Renal cortical epithelial cell (primary cell): Measurements from ENCODE around the gene COX10. TPM values are rescaled to one million over a fixed set of nuclear protein-coding genes. Genes with fewer than 3 reads are reported as not detected.
A peak's percentile ranks its signal among the peaks of the same experiment; 100 is the strongest.
"Not testable (repeated sequence)": the region's sequence is repeated elsewhere in the genome, so short reads cannot be mapped to it uniquely, and the experiment has no call there.

Source experiments
- DNase-seq: peaks from one replicate; pipeline ENCODE4 v3.0.0-alpha.2; 2011; ENCODE audit warnings: low read depth
- total RNA-seq: library from RNA; depleted of rRNA; stranded (reverse); fragments of >200 nt; gene quantifications from 2 replicates; pipeline ENCODE4 v1.2.3, GENCODE V29; 2014

COX10 gene
- 14.8 and 19.1 TPM in 2 replicates for total RNA-seq

DNA sequence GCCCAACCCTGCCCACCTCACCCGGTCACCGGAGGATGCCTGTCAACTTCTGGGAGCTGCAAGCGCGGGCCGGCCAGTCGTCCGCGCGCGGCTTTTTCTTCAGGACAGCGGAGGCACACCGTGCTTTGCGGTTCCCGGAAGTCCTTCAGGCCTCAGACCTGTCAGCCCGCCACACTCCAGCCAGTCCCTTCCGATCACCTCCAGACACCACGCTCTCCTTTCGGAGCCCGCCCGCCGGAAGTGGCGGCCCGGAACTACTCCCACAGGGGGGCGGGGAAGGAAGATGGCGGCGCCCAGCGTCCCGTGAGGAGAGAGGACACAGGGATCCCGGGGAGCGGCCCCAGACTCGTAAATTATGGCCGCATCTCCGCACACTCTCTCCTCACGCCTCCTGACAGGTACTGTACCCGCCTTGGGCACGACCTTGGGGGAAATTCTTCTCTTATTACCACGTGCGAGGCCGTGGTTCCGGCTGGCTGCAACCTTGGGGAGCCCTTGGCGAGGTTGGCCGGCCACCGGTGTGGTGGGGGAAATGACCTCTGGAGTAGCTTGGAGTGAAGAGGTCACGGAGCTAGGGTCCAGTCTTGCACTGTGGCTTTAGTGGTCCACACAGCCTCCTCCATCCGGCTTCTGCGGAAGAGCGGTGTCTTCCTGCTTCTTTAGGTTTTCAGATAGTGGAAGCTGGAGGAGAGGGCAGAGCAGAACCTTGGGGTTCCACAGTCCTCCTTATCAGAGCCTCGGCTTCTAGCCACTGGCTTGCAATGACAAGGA is at the start of gene COX10:
TSS of gene COX10 (plus strand) at position 254 of the 771 bp plus-strand sequence. CDS start at position 356, 102 bp downstream.
- peak; percentile 71 for DNase-seq

DNA sequence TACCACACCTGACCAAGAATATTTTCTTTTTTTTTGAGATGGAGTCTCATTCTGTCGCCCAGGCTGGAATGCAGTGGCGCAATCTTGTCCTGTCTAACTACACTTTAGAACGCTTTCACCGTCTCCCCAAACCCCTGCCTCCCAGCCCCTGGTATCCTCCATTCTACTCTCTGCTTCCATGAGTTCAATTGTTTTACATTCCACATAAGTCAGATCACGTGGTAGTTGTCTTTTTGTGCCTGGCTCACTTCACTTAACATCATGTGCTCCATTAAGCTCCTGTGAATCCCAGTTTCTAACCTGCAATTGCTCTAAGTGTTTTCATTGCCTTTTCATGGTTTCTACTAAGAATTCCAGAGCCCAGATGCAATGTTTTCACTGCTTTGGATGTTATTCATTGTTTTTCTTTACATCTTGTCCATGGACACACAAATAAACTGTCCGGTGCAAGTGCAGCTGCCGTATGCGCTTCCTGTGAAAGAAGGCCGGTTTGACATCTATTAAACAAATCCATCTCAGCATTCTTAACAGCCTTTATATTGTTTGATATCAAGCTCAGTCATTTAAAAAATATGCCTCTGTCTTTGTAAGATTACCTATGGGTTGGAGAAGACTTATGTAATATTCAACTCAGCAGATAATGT is 47.5 kb upstream of the COX10 start:
- DNase-seq, result not testable (repeated sequence)

DNA sequence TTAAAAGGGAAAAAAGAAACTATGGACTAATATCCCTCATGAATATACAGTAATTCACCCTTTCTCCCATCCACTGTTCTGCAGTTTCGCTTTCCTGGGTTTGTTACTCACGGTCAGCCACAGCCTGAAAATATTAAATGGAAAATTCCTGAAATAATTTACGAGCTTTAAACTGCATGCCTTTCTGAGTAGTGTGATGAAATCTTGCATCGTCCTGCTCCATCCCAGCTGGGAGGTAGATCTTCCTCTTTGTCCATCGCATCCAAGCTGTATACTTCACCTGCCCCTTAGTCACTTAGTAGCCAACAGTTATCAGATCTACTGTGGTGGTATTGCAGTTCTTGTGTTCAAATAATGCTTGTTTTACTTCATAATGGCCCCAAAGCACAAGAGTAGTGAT is 39.5 kb upstream of the COX10 start:
- DNase-seq, result not testable (repeated sequence)

DNA sequence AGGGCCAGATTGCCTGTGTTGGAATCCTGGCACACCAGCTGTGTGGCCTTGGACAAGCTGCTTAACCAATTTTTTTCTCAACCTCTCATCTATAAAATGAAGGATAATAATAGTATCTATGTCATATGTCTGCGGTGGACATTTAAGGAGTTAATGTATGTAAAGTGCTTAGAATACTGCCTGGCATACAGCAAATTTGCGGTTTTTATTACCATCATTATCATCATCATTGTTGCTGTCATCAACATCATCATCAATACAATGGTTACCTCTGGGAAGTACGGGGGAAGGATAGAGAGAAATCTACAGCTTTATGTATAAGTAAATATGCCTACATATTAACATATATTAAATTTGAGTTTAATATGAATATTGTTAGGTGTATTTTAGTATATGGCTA is 37.1 kb upstream of the COX10 start:
- DNase-seq, result no peak

DNA sequence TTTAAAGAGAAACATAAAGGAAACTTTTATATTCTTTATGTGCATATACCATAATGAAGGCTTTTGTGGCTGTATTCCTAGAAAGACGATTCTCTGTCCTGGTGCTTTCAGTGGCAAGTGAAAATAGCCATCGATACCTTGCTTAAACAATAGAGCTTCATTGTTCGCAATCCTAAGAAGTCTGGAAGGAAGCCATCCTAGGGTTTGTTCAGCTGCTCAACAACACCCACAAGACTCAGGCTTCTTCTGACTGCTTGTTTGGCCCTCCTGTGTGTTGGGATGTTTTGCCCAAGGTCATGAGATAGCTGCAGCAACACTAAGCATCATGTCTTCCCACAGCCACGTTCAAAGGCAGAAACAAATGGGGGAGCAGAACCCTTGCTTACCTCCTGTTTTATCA is 36.1 kb upstream of the COX10 start:
- DNase-seq, result no peak

DNA sequence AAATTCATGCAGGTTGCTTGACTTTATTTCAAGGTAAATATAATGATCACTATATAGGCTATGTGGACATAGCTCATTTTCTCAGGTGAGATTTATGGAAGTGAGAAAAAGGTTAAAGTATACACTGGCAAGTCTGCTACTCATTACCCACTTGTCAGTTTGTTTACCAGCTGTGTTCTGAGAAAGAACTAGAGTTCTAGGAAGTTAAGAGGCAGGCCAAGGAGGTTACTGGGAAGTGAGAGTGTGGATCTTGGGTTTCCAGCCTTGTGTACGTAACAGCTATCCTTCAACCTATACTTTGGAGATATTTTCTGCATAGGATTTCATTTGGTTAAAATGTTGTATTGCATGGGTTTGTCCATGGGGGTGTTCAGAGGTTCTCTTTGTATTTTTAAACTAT is 31.9 kb upstream of the COX10 start:
- DNase-seq, result no peak

DNA sequence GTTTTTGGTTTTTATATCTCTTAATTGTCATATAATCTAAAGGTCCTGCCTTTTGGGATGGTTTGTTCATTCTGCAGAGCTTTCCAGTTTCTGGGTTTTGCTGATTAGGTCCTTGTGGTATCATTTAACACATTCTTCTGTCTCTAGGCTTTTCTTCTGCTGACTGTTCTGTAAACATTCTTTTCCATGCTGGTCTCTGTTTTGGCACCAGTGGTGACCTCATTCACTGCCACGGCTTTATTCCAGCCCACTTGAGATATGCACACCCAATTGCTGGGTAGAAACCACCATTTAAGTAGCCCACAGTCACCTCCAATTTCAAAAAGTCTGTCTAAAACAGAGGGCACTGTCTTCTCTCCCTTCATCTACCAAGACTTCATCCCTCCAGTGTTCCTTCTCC is 31.1 kb upstream of the COX10 start:
- DNase-seq, result peak; percentile 4

DNA sequence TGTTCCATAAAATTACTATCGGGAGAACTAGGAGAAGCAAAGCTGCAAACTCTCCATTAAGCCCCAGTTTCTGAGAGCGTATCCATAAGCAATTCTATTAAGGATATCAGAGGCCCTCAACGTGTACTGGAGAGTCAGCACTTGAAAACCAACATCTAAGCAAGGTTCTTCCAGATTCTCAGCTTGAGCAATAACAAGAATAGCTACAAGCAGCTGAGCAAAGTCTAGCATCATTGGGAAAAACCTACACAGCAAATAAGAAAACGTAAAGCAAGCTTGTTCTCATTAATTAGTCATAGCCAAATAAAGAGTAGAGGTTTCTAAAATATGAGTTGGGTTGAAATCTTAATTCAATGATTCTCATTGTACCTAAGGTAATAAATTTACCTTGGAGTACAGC is 26.9 kb upstream of the COX10 start:
- DNase-seq, result no peak

DNA sequence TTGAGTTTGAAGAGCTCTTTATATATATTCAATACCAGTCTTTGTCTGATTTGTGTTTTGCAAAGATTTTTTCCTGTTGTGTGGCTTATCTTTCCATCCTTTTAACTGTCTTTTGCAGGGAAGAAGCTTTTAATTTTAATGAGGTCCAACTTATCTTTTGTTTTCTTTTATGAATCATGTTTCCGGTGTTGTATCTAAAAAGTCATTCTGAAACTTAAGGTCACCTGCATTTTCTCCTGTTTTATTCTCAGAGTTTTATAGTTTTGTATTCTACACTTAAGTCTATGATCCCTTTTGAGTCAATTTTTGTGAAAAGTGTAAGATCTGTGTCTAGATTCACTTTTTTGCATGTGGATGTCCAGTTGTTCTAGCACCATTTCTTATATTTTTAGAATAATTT is 24.6 kb upstream of the COX10 start:
- no peak for DNase-seq

DNA sequence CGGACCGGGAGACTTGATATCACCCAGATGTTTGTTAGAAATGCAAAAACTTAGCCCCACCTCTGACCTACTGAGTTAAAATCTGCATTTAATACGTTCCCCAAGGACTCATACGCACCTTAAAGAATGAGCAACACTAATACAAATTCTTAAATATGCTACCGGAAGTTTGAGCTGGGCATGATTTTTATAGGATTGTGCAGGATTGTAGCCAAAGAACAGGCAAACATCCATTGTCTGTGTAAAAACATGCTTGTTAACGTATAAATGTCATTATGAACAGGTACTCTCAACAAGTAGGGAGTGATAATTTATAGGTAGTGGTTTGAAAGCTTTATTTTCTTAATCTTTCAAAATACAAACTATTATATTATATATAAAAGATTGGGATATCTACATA is 22.3 kb upstream of the COX10 start:
- DNase-seq, result no peak

DNA sequence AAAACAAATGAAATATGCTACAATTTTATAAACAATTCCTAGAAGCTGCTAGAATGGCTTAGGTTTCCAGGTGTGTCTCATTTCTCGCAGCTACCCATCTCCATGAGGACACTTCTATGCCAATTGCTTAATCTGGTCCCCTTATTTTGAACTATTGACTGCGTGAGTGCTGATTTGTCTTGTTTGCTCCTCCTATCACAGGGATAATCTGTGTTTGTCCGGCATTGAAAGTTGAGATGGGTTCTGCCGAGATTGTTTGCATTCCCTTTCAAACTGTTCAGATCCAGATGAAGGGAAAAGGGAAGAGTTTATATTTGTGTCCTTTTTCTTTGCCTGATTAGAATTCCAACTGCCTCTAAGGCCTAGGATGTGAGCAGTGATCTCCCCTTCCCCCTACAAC is 21.7 kb upstream of the COX10 start:
- no peak for DNase-seq

DNA sequence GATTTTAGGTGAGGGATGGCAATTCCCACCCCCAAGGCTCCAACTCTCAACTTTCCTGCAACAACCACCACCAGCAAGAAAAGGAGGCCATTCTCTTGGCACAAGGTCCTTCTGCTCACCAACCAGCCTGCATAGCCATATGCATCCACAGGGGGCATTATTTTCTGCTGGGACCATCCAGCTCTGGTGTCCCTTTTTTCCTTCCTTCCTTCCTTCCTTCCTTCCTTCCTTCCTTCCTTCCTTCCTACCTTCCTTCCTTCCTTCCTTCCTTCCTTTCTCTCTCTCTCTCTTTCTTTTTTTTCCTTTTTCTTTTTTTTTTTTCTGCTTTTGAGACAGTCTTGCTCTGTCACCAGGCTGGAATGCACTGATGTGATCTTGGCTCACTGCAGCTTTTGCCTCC is 21.1 kb upstream of the COX10 start:
- DNase-seq, result no peak

DNA sequence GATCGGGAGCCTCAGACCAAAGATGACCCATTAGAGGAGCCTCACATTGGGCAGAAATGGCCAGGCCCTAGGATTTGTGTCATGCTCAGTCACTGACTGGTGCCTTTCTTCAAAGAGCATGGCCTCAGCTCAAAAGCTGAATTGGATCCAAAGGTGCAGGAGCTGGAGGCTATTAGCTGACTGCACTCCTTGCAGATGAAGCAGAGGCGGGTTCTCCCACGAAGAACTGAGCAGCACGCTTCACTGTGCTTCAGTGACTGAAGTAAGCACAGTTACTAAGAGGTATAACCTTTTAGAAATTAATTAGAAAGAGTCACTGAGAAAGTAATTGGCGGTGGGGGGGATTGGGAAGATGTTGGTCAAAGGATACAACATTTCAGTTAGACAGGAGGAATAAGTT is 18.7 kb upstream of the COX10 start:
- no peak for DNase-seq

DNA sequence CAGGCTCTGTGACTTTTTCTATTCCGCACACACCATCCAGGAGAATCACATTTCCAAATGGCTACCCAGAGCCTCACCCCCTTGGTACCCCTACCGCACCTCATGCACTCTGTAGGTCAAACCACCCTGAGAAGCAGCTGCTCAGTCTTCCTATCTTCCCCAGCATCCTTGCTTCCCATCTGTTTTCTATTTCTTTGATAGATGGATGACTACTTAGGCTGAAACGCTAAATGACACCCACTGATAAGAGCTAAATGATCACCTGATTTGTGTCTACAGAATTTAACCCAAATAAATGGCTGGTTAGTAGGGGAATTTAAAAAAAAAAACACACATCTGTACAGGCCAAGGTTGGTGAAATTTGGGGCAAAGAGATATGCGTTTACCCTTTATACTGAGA is 17.6 kb upstream of the COX10 start:
- DNase-seq, result no peak

DNA sequence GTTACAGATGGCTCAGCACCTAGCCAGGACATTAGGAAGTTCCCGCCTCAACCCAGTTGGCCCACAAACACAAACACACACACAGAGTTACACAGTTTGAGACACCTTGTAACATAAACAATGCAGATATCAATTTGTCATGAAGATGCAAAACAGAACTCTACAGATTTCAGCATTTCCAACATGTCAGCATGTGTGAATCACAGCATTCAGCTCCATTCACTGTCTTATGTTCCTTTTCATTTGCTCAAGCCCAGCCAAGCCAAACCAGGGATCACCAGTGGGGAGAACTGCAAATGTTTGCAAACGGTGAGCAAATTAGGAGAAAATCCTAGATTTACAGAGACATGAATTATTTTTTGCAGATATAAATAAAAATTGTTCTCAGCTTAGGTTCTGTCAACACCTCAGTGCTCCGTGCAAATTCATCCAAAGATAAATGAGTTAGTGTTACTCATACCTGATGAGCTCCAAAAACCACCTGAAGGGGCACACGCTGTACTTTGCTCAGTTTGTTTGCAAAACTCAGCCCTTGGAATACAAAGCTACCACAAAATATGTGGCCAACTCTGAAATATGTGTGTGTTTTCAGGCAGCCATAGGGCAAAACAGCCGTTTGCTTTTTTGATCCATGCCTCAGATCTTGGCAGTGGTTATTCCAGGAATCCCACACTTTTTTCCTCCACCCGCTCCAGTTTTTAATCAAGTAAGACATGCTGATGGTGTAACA is 16.3 kb upstream of the COX10 start:
- no peak for DNase-seq

DNA sequence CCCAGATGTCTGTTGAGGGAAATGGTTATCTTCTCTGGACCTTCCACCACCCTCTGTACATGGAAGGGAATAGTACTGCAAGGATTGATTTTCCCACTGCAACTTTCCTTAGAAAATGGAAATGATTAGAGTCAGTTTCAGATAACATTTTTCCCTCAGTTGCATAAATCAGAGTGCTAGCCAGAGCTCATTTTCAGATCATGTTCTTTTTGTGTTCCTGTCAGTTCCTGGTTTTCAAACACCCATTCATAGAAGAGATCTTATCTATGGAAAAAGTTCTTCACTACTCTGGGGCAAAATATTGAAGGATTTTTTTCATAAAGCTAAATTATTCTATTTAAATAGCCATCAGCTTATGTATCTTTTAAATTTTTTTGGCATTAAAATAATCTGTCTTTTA is 11.7 kb upstream of the COX10 start:
- DNase-seq, result no peak

DNA sequence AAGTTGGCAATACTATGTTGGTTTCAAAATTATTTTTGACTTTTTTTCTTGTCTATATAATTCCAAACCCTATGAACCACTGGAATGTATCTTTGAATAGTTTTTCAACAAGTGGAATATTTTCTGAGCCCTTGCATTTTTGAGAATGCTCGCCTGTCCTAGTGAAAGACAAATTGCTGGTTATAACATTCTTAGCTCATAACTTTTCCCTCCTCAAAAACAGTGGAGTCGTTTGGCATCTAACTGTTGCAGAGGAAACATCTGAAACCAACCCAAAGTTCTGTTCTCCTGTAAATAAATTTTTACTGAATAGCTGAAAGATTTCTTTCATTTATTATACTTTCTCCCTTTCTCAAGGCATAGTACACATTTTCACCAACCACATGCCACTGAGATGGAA is 11.3 kb upstream of the COX10 start:
- no peak for DNase-seq

DNA sequence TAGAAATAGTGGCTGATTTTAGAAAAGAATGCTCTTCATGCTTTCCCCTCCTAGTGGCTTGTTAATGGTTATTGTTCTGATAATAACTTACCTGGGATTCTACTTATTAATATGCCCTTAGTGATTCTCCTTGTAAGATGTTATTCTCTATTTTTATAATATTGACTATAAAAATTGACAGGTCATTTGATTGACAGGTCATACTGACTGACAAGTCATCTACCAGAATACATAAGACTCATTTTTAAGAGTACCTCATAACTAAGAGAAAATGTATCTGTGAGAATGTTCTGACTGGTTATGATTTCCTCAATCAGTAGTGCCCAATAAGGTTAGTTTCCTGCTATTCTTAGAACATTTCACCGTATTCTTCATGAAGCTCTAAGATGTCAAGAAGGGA is 8.6 kb upstream of the COX10 start:
- DNase-seq, result no peak

DNA sequence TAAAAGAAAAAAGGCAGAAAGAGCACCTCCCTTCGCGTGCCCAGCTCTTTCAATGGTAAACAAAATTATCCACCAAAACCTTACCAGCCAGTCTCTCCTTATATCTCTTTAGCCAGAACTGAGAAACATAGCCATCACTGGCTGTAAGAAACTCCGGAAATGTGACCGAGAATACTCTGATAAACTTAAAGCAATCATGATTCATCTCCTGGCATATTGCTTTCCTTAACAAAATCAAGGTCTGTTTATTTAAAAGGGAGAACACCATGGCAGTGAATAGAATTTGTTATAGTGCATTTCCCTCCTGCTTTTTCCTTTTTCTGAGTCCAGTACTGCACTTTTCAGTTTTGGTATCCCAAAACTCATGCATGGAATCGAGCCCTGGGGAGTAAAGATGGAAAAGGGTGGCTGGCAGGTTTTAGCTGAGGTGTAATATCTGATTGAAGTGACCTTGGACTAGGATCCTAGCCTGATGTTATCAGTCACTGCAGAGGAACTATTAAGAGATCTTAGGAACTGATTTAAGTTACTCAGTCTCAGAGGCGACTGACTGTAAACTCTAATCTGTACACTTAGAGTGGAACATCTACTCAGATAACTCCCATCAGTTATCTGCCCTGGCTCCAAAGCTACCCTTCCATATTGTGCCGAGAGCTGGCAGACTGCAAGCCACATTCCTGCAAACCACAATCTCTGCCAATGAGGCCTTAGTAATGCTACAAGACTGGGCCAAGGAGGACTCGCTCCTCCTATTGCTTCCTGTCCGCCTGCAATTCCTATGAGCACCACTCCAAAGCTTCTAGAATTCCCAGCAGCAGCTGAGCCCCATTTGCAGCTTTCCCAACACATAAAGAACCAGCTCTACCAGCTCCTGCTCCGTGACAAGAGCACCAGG is 7.4 kb upstream of the COX10 start:
- DNase-seq, result peak; percentile 21

DNA sequence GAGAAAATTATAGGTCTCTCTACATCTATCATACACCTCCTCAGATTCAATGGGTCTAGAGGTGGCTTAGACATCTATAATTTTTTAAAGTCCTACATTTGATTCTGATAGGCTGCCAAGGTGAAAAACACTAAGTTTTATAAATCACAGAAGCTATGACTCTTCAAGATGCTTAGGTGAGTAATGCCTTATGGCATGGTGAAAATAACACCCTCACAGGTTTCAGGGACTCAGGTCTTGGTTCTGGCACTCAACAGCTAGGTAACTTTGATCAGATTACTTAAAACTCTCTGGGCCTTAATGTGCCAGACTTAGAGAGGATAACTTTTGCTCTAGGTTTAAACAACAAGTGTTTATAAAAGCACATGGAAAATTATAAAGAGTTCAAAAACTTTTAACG is 2.0 kb upstream of the COX10 start:
- no peak for DNase-seq

DNA sequence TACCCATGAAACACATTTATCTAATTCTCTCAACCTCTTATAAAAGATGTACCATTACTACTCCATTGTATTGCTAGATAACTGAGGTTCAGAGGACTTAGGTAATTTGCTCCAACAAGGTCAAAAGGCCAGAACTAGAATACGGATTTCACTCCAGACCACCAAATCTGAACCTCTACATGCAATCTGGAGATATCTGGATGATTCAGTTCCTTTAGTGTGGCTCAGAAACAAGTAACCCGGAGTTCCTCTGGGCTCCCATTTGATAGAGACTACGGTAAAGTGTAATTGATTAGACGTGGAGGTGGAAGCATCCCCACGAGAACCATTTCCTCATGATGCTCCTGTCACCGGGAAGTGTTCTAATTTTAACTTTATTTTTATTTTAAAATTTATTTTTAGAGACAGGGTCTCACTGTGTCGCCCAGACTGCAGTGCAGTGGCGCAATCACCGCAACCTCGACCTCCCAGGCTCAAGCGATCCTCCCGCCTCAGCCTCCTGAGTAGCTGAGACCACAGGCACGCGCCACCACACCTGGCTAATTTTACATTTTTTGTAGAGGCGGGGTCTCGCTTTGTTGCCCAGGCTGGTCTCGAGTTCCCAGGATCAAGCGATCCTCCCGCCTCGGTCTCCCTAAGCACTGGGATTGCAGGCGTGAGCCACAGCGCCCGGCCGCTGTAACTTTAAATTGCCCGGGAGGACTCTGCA is 608 bp upstream of the COX10 start:
- no peak for DNase-seq
